Upper lobe of right lung (tissue), 1 donor: ENCODE data around the gene CD36. TPM values are rescaled to one million over a fixed set of nuclear protein-coding genes. Genes with fewer than 3 reads are reported as not detected.

Experiments
- ATAC-seq: fragments of 200-7000 bp; cut with Tn5 transposase; one replicate; pipeline ENCODE4 v1.9.1; 2020; ENCODE audit warnings: mild to moderate bottlenecking, moderate library complexity
- DNase-seq: peaks from one replicate; pipeline ENCODE4 v3.0.0-alpha.2; 2020
- H3K27ac ChIP-seq: fragments of 200-600 bp; one replicate; pipeline ENCODE4 v1.8.0; 2022
- H3K27me3 ChIP-seq: fragments of 200-600 bp; one replicate; pipeline ENCODE4 v1.8.0; 2022; ENCODE audit warnings: mild to moderate bottlenecking
- H3K36me3 ChIP-seq: fragments of 200-600 bp; one replicate; pipeline ENCODE4 v1.8.0; 2022
- H3K4me1 ChIP-seq: fragments of 200-600 bp; one replicate; pipeline ENCODE4 v1.8.0; 2022
- H3K4me3 ChIP-seq: fragments of 200-600 bp; one replicate; pipeline ENCODE4 v1.8.0; 2022; ENCODE audit warnings: mild to moderate bottlenecking
- H3K9me3 ChIP-seq: fragments of 200-600 bp; one replicate; pipeline ENCODE4 v1.8.0; 2022
- CTCF ChIP-seq: fragments of 200-600 bp; IDR thresholded peaks from one replicate; pipeline ENCODE4 v1.8.0; 2022; ENCODE audit warnings: antibody characterized with exemption
- intact Hi-C: fragments of 100-400 bp; cut with DNase I; formaldehyde crosslinking; loops from one replicate; pipeline ENCODE4 v1.11.0; 2022
- total RNA-seq: library from RNA; stranded (reverse); fragmentation: NEBNext Ultra II Directional; extraction: Animal tissue kit (Norgen Biotek cat#: 25700); gene quantifications from one replicate; pipeline ENCODE4 v1.2.1, GENCODE V29; 2021
- donor health status: DM: no; HTN: yes; CAD: no; lungs with severe emphysema.

CD36 gene
- total RNA-seq, 1 donor from 2014 or later, result 115 TPM

GRCh38 chr7:80671744-80672143 is 33.3 kb downstream of the CD36 start:
- intact Hi-C loops, result no loop called here
- no peak for TF ChIP-seq CTCF

DNA sequence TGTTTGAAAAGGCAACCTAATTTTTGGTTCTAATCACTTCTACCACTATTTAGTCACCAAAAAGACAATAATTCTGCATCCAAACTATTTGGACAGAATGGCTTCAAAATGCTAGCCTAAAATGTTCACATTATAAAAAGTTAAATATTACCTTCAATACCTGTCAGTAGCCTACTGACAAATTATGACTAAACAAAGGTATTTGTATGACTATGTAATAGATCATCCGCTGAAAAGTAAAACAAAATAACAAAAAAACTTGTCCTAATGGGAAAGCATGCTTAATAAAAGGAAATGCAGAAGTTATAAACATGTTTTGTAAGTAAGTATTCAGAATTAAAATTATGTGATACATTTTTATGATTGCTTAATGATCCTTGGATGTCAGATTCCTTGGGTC is 36.6 kb downstream of the CD36 start:
- intact Hi-C loops, result no loop called here
- TF ChIP-seq CTCF, result no peak
- no peak for ATAC-seq

More at GRCh38 chr7:80671744-80672143, 33.3 kb downstream of the CD36 start:
- H3K4me1 ChIP-seq, result no peaks in the 10 kb centered on the region
- peaks cover 15% of the 10 kb centered on the region for H3K36me3 ChIP-seq
- DNase-seq (no peak), ATAC-seq (no peak)
- H3K27me3 ChIP-seq, result no peaks in the 10 kb centered on the region
- H3K4me3 ChIP-seq, result no peak overlapping the region
- H3K9me3 ChIP-seq, result no peaks in the 10 kb centered on the region
- no peak overlapping the region for H3K27ac ChIP-seq

DNA sequence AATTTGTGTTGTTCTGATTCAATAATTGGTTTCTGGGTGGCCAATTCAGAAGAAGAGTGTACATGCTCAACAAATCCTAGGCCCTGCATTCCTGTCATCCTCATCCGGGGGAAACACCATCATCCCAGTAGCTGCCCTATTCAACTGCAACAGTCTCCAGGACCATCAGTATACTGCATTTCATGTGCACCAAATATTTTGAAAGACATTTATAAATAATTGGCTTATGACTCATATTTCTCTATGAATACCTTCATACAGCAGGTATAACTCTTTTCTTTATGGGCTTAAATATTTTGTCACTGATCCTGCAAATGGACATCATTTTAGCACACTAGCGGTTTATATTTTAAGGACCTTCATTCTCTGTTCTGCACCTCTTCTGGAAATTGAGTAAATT is 38.0 kb downstream of the CD36 start:
- intact Hi-C loops, result no loop called here
- H3K9me3 ChIP-seq, result no peaks in the 10 kb centered on the region
- H3K27me3 ChIP-seq, result no peaks in the 10 kb centered on the region
- no peak for TF ChIP-seq CTCF
- H3K4me3 ChIP-seq, result no peak overlapping the region
- no peak for ATAC-seq
- H3K27ac ChIP-seq, result no peak overlapping the region
- DNase-seq, result no peak
- peaks cover 12% of the 10 kb centered on the region for H3K36me3 ChIP-seq
- peaks cover 4% of the 10 kb centered on the region for H3K4me1 ChIP-seq

More for the DNA sequence above, 36.6 kb downstream of the CD36 start:
- Histone ChIP-seq H3K4me1 (no peaks in the 10 kb centered on the region), H3K27ac (no peak overlapping the region), H3K27me3 (no peaks in the 10 kb centered on the region), H3K36me3 (peaks cover 12% of the 10 kb centered on the region), H3K4me3 (no peak overlapping the region), H3K9me3 (no peaks in the 10 kb centered on the region)
- no peak for DNase-seq

DNA sequence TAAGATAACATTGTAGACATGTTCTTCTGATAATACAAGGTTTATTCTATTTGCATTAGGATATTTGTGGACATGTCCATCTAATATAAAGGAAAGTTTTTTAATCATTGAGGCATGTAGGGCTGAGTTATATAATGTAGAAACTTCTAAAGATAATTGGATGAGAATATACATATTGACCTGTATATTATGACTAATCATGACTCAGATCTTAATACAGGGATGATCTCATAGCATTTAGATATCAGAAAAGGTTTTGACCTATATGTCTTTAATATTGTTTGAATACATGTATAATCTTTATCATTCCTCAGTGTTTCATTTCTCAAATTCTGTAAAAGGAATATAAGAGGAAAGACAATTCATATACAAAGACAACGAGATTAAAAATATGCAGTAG is 39.2 kb downstream of the CD36 start:
- no peak overlapping the region for H3K27ac ChIP-seq
- no peaks in the 10 kb centered on the region for H3K27me3 ChIP-seq
- H3K4me1 ChIP-seq, result peaks cover 4% of the 10 kb centered on the region
- H3K36me3 ChIP-seq, result peaks cover 12% of the 10 kb centered on the region
- no peak for ATAC-seq
- TF ChIP-seq CTCF, result no peak
- intact Hi-C loops, result no loop called here
- no peak overlapping the region for H3K4me3 ChIP-seq
- H3K9me3 ChIP-seq, result no peaks in the 10 kb centered on the region
- no peak for DNase-seq

DNA sequence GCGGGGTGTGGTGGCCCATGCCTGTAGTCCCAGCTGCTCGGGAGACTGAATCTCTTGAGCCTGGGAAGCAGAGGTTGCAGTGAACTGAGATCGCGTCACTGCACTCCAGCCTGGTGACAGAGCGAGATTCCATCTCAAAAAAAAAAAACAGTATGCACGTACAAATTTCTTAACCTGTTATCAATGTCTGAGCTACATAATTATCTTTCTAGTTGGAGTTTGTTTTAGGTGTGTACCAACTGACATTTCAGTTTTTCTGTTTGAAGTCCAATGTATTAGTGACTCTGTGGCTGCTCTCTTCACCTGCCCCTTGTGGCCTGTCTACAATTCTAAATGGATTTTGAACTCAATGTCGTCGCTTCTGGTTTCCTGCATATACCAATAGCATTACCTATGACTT is 40.3 kb downstream of the CD36 start:
- H3K27ac ChIP-seq, result no peak overlapping the region
- H3K4me3 ChIP-seq, result no peak overlapping the region
- H3K9me3 ChIP-seq, result no peaks in the 10 kb centered on the region
- no peaks in the 10 kb centered on the region for H3K27me3 ChIP-seq
- DNase-seq, result no peak
- peaks cover 12% of the 10 kb centered on the region for H3K36me3 ChIP-seq
- TF ChIP-seq CTCF, result no peak
- intact Hi-C loops, result no loop called here
- H3K4me1 ChIP-seq, result peaks cover 4% of the 10 kb centered on the region
- ATAC-seq, result no peak
